Karpas-422 (cell line): ENCODE results near the gene P2RY1. TPM values are rescaled to one million over a fixed set of nuclear protein-coding genes. Genes with fewer than 3 reads are reported as not detected.
"Not testable (repeated sequence)": the region's sequence is repeated elsewhere in the genome, so short reads cannot be mapped to it uniquely, and the experiment has no call there.

Experiments used
- DNase-seq: peaks from one replicate; pipeline ENCODE4 v3.0.0-alpha.2; 2015
- H2AFZ ChIP-seq: fragments of 200-600 bp; sonication (generic); 2 replicates; pipeline ENCODE4 v1.6.1; 2014; ENCODE audit warnings: antibody characterized with exemption, low read length, mixed read lengths
- H3K27ac ChIP-seq: fragments of 200-600 bp; sonication (generic); 2 replicates; pipeline ENCODE4 v1.5.1; 2014; ENCODE audit warnings: mild to moderate bottlenecking, low read length, moderate library complexity
- H3K27me3 ChIP-seq: fragments of 200-600 bp; sonication (generic); 2 replicates; pipeline ENCODE4 v1.6.1; 2014; ENCODE audit warnings: low read length, mixed read lengths
- H3K36me3 ChIP-seq: fragments of 200-600 bp; sonication (generic); 2 replicates; pipeline ENCODE4 v1.6.1; 2014; ENCODE audit warnings: low read length, mixed read lengths; ENCODE audit not compliant: insufficient read depth
- H3K4me1 ChIP-seq: fragments of 200-600 bp; sonication (generic); 2 replicates; pipeline ENCODE4 v1.6.1; 2014; ENCODE audit warnings: mild to moderate bottlenecking, low read length, mixed read lengths
- H3K4me2 ChIP-seq: fragments of 200-600 bp; sonication (generic); 2 replicates; pipeline ENCODE4 v1.6.1; 2014; ENCODE audit warnings: low read length, low read depth, mild to moderate bottlenecking; ENCODE audit not compliant: poor library complexity, severe bottlenecking
- H3K4me3 ChIP-seq: fragments of 200-600 bp; sonication (generic); 2 replicates; pipeline ENCODE4 v1.5.1; 2014; ENCODE audit warnings: mild to moderate bottlenecking, antibody characterized with exemption, low read length, mixed read lengths
- H3K79me2 ChIP-seq: fragments of 200-600 bp; sonication (generic); 2 replicates; pipeline ENCODE4 v1.6.1; 2014; ENCODE audit warnings: mild to moderate bottlenecking, low read length, mixed read lengths
- H3K9ac ChIP-seq: fragments of 200-600 bp; sonication (generic); 2 replicates; pipeline ENCODE4 v1.6.0; 2014; ENCODE audit warnings: low read length
- H3K9me2 ChIP-seq: fragments of 200-600 bp; sonication (generic), shearing (Covaris generic); replicated peaks from 2 replicates; pipeline ENCODE4 v1.6.0; 2014; ENCODE audit warnings: mild to moderate bottlenecking, low read length, moderate library complexity; ENCODE audit not compliant: insufficient read depth
- H3K9me3 ChIP-seq: fragments of 300-700, 200-600 bp; sonication (generic); 2 replicates; pipeline ENCODE4 v1.6.1; 2014; ENCODE audit warnings: low read length, mixed read lengths
- H4K20me1 ChIP-seq: fragments of 200-600 bp; sonication (generic); 2 replicates; pipeline ENCODE4 v1.6.1; 2014; ENCODE audit warnings: mild to moderate bottlenecking, antibody characterized with exemption, low read length, low read depth; ENCODE audit not compliant: insufficient read depth
- total RNA-seq: library from RNA; depleted of rRNA; stranded (reverse); fragments of >200 nt; shearing (Covaris generic); gene quantifications from 2 replicates; pipeline ENCODE4 v1.2.3, GENCODE V29; 2014; ENCODE audit warnings: low replicate concordance

Gene P2RY1
- total RNA-seq, 1 experiment from 2014 or later = not detected

GRCh38 chr3:152846572-152847202, 11.8 kb downstream of the P2RY1 start:
- not testable (repeated sequence) for H3K9ac ChIP-seq, H3K4me1 ChIP-seq, H3K9me3 ChIP-seq, H3K9me2 ChIP-seq, H3K36me3 ChIP-seq, H3K27me3 ChIP-seq, H3K79me2 ChIP-seq, H4K20me1 ChIP-seq, H3K4me2 ChIP-seq, H3K4me3 ChIP-seq, H2AFZ ChIP-seq, H3K27ac ChIP-seq, DNase-seq

GRCh38 chr3:152847599-152847998, 12.7 kb downstream of the P2RY1 start:
- not testable (repeated sequence) for H3K27me3 ChIP-seq, H3K9me2 ChIP-seq, H3K4me2 ChIP-seq, H2AFZ ChIP-seq, H3K9ac ChIP-seq, DNase-seq, H4K20me1 ChIP-seq, H3K79me2 ChIP-seq, H3K27ac ChIP-seq, H3K36me3 ChIP-seq, H3K4me3 ChIP-seq, H3K9me3 ChIP-seq, H3K4me1 ChIP-seq

GRCh38 chr3:152849996-152850578, 15.2 kb downstream of the P2RY1 start:
- no peak overlapping the region for H3K9ac ChIP-seq
- H3K4me2 ChIP-seq = no peak overlapping the region
- H3K4me1 ChIP-seq = no peaks in the 10 kb centered on the region
- no peaks in the 10 kb centered on the region for H3K9me3 ChIP-seq
- no peak for DNase-seq
- H3K9me2 ChIP-seq = no peaks in the 10 kb centered on the region
- no peaks in the 10 kb centered on the region for H4K20me1 ChIP-seq
- no peaks in the 10 kb centered on the region for H3K27me3 ChIP-seq
- H2AFZ ChIP-seq = no peak overlapping the region
- H3K4me3 ChIP-seq = no peak overlapping the region
- no peaks in the 10 kb centered on the region for H3K36me3 ChIP-seq
- H3K79me2 ChIP-seq = no peaks in the 10 kb centered on the region
- H3K27ac ChIP-seq = no peak overlapping the region

- Histone ChIP-seq H4K20me1 (no peaks in the 10 kb centered on the region), H3K27me3 (no peaks in the 10 kb centered on the region), H3K27ac (no peak overlapping the region), H3K9ac (no peak overlapping the region), H3K4me1 (no peaks in the 10 kb centered on the region), H3K79me2 (no peaks in the 10 kb centered on the region), H3K4me2 (no peak overlapping the region), H2AFZ (no peak overlapping the region), H3K36me3 (no peaks in the 10 kb centered on the region), H3K9me2 (no peaks in the 10 kb centered on the region), H3K9me3 (no peaks in the 10 kb centered on the region), H3K4me3 (no peak overlapping the region)
- no peak for DNase-seq
Observed at GRCh38 chr3:152853196-152853595, 18.3 kb downstream of the P2RY1 start.

GRCh38 chr3:152857082-152857481, 22.2 kb downstream of the P2RY1 start:
- Histone ChIP-seq H2AFZ (no peak overlapping the region), H3K4me1 (no peaks in the 10 kb centered on the region), H3K27me3 (no peaks in the 10 kb centered on the region; the same call in 1 of the 2 replicates), H3K79me2 (no peaks in the 10 kb centered on the region), H3K4me2 (no peak overlapping the region), H3K36me3 (no peaks in the 10 kb centered on the region), H3K9ac (no peak overlapping the region), H3K27ac (no peak overlapping the region), H3K4me3 (no peak overlapping the region), H3K9me3 (no peaks in the 10 kb centered on the region), H3K9me2 (no peaks in the 10 kb centered on the region), H4K20me1 (no peaks in the 10 kb centered on the region)
- no peak for DNase-seq

GRCh38 chr3:152858170-152858800, 23.4 kb downstream of the P2RY1 start:
- H3K36me3 ChIP-seq = no peaks in the 10 kb centered on the region
- no peak overlapping the region for H3K9ac ChIP-seq
- H3K4me3 ChIP-seq = no peak overlapping the region
- H3K27ac ChIP-seq = no peak overlapping the region
- no peaks in the 10 kb centered on the region for H4K20me1 ChIP-seq
- H3K4me2 ChIP-seq = no peak overlapping the region
- no peaks in the 10 kb centered on the region for H3K4me1 ChIP-seq
- H3K9me3 ChIP-seq = no peaks in the 10 kb centered on the region
- H3K79me2 ChIP-seq = no peaks in the 10 kb centered on the region
- no peaks in the 10 kb centered on the region; the same call in 1 of the 2 replicates for H3K27me3 ChIP-seq
- no peaks in the 10 kb centered on the region for H3K9me2 ChIP-seq
- no peak overlapping the region for H2AFZ ChIP-seq
- DNase-seq = no peak

GRCh38 chr3:152860736-152861135, 25.8 kb downstream of the P2RY1 start:
- no peak overlapping the region for H3K9ac ChIP-seq
- H3K4me3 ChIP-seq = no peak overlapping the region
- H3K79me2 ChIP-seq = no peaks in the 10 kb centered on the region
- no peak overlapping the region for H2AFZ ChIP-seq
- H3K27me3 ChIP-seq = no peaks in the 10 kb centered on the region; the same call in 1 of the 2 replicates
- no peaks in the 10 kb centered on the region for H3K9me3 ChIP-seq
- H3K36me3 ChIP-seq = no peaks in the 10 kb centered on the region
- no peak overlapping the region for H3K27ac ChIP-seq
- DNase-seq = no peak
- no peak overlapping the region for H3K4me2 ChIP-seq
- H4K20me1 ChIP-seq = no peaks in the 10 kb centered on the region
- H3K9me2 ChIP-seq = no peaks in the 10 kb centered on the region
- no peaks in the 10 kb centered on the region for H3K4me1 ChIP-seq

- no peaks in the 10 kb centered on the region for H3K9me3 ChIP-seq
- no peak for DNase-seq
- H2AFZ ChIP-seq = no peak overlapping the region
- no peaks in the 10 kb centered on the region for H3K4me1 ChIP-seq
- H3K4me2 ChIP-seq = no peak overlapping the region
- H3K4me3 ChIP-seq = no peak overlapping the region
- H3K27me3 ChIP-seq = no peaks in the 10 kb centered on the region
- no peaks in the 10 kb centered on the region for H3K79me2 ChIP-seq
- no peak overlapping the region for H3K9ac ChIP-seq
- H3K36me3 ChIP-seq = no peaks in the 10 kb centered on the region
- H3K27ac ChIP-seq = no peak overlapping the region
- H4K20me1 ChIP-seq = no peaks in the 10 kb centered on the region
- H3K9me2 ChIP-seq = no peaks in the 10 kb centered on the region
Observed at GRCh38 chr3:152865668-152866245, 30.8 kb downstream of the P2RY1 start.
